GM19035 (cell line): ENCODE data around the gene PUM1.

Experiments
- ATAC-seq: cut with Tn5 transposase; IDR thresholded peaks from one replicate; pipeline ENCODE4 v1.9.1; 2021; ENCODE audit not compliant: unreplicated experiment

Gene PUM1

GRCh38 chr1:30908316-30908695 lies 157.2 kb downstream of the PUM1 start:
- ATAC-seq: no peak

GRCh38 chr1:30907481-30908315 lies 157.8 kb downstream of the PUM1 start:
- ATAC-seq: no peak

GRCh38 chr1:30906631-30907441 lies 158.7 kb downstream of the PUM1 start:
- no peak for ATAC-seq

GRCh38 chr1:30905916-30906620 lies 159.4 kb downstream of the PUM1 start:
- ATAC-seq: no peak

GRCh38 chr1:30905403-30905802 lies 160.1 kb downstream of the PUM1 start:
- ATAC-seq: no peak

- ATAC-seq: no peak
Observed at GRCh38 chr1:30904962-30905335, 160.6 kb downstream of the PUM1 start.

- ATAC-seq: no peak
Observed at GRCh38 chr1:30904191-30904961, 161.1 kb downstream of the PUM1 start.

- no peak for ATAC-seq
Observed at GRCh38 chr1:30903343-30904034, 162.0 kb downstream of the PUM1 start.

GRCh38 chr1:30902593-30903290 lies 162.8 kb downstream of the PUM1 start:
- ATAC-seq: no peak

- no peak for ATAC-seq
Observed at GRCh38 chr1:30901798-30902581, 163.5 kb downstream of the PUM1 start.

- no peak for ATAC-seq
Observed at GRCh38 chr1:30900931-30901560, 164.5 kb downstream of the PUM1 start.

GRCh38 chr1:30900486-30900885 lies 165.0 kb downstream of the PUM1 start:
- no peak for ATAC-seq

GRCh38 chr1:30899577-30900389 lies 165.7 kb downstream of the PUM1 start:
- ATAC-seq: no peak

GRCh38 chr1:30898031-30898815 lies 167.3 kb downstream of the PUM1 start:
- no peak for ATAC-seq

- no peak for ATAC-seq
Observed at GRCh38 chr1:30896905-30897304, 168.6 kb downstream of the PUM1 start.

- no peak for ATAC-seq
Observed at GRCh38 chr1:30895944-30896660, 169.4 kb downstream of the PUM1 start.
